GM21717 (cell line): Measurements from ENCODE around the gene GNE.
"Not testable (repeated sequence)": the region's sequence is repeated elsewhere in the genome, so short reads cannot be mapped to it uniquely, and the experiment has no call there.

ENCODE experiments used
- ATAC-seq: cut with Tn5 transposase; IDR thresholded peaks from one replicate; pipeline ENCODE4 v1.9.1; 2021; ENCODE audit warnings: mild to moderate bottlenecking, moderate library complexity; ENCODE audit not compliant: unreplicated experiment

GNE gene

DNA sequence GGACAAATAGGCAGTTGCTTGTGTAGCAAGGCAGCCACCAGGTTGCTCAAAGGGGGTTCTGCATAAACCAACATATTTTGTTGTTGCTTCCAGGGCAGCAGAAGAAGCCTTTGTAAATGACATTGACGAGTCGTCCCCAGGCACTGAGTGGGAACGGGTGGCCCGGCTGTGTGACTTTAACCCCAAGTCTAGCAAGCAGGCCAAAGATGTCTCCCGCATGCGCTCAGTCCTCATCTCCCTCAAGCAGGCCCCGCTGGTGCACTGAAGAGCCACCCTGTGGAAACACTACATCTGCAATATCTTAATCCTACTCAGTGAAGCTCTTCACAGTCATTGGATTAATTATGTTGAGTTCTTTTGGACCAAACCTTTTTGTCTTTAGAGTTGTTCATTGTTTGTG lies 46.7 kb downstream of the GNE start:
- ATAC-seq = no peak

DNA sequence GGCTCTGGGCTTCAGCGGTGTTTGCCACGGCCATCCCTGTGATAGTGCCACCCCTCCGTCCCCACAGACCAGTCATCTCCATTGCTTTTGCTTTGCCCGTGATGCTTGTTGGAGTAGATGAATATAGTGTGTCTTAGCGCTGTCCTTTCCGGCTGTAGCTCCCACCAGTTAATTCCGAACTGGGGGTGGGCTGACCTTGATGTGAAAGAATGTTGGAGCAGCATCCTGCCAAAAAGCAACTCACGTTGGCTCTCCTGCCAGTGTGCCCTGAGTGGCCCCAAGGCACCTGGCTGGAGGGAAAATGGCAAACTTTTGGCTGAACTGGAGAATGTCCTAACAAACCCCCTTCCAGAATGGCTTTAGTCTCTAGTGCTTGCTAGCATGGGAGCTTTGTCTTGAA lies 47.5 kb downstream of the GNE start:
- no peak for ATAC-seq

DNA sequence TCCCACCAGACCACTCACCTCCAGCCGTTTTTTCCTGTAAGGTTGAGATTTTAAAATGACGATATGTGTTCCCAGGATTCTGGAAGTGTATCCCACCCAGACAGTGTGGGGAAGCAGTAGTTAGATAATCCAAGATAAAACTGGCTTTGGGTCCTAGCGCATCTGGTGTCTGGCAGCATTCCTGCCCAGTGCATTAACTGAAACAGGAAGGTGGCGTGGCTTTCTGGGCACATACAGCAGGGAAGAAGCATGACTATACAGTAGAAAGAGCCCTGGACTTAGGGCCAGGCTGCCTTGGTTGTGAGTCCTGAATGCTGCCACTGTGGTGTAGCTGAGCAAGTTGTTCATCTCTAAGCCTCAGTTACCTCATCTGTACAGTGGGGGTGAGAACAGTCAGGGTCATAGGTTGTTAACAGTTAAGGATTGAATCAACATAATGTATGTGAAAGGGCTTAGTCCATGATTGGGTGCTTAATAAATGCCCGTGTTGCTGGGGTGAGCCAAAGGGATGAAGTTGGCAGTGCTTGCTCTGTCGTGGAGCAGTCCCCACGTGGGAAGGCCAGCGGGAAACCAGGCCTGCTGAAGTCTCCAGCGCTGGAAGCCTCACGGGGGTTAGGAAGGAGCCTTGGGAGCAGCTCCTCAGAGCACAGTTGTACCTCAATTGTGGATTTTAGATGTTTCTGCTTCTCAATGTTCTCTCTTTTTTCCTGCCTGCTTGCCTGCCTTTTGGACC lies 49.6 kb downstream of the GNE start:
- no peak for ATAC-seq

DNA sequence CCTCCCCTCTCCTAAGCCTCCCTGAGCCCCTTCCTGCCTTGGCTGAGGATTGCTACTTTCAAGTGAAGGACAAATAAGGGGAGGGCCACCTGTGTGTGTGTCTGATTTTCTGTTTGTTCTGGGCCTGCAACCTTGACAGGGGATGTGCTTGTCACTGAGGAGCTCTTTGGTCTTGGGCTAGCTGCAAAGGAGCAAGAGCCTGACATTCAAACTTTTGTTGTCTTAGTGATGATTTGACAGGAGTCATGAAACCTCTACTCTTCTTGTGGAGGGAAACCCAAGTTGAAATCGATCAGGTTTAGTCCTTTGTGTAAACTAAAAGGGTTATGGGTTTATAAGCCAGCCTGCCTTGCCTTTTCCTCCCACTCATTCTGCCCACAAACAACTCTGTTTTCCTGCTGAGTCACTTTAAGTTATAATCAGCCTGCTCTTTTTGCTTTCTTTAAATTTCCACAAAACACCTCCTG lies 50.7 kb downstream of the GNE start:
- ATAC-seq = no peak

DNA sequence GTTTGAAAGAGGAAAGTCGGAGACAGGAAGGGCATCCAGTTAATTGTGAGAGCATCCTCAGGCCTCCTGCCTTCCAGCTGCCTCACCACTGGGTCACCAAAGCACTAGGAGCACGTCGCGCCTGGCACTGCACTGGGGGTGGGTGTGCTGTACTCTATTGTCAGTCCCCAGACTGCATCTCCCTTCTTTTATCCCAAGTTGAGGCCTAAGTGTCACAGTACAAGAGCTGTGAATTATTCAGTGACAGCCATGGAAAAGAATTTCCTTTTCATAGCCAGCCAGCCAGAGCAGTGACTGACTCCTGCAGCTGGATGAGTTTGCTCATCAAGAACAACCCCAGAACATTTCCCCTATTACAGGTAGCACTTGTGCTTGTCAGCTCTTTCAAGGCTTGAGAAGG lies 51.2 kb downstream of the GNE start:
- no peak for ATAC-seq

DNA sequence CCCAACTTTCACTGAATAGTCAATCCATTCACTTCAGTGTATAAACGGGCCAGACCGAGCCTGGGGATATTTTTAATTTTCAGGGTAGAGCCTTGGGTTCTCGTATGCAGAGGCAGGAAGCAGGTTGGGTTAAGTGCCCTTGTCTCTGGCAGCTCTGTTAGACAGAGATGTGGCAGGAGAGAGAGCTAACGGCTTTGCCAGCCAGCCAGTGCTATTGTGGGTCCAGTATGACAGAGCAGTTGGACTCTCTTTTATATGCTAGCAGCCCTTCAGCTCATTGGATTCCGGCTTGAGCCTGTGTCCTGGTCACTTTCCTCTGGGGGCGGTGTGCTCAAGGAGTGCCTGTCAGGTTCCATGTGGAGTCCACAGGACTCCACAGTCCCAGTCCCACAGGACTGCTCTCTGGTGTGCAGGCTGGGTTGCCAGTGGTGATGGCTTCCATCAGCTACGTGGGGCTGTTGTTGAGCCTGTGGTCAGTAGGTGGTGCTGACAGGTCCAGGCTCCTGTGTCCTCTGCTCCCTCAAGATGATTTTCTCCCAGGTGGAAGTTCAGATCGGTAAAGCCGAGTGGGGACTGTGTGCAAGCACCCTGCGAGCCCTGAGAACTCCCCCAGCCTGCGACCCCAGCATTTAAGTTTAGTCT lies 53.2 kb downstream of the GNE start:
- ATAC-seq = no peak

DNA sequence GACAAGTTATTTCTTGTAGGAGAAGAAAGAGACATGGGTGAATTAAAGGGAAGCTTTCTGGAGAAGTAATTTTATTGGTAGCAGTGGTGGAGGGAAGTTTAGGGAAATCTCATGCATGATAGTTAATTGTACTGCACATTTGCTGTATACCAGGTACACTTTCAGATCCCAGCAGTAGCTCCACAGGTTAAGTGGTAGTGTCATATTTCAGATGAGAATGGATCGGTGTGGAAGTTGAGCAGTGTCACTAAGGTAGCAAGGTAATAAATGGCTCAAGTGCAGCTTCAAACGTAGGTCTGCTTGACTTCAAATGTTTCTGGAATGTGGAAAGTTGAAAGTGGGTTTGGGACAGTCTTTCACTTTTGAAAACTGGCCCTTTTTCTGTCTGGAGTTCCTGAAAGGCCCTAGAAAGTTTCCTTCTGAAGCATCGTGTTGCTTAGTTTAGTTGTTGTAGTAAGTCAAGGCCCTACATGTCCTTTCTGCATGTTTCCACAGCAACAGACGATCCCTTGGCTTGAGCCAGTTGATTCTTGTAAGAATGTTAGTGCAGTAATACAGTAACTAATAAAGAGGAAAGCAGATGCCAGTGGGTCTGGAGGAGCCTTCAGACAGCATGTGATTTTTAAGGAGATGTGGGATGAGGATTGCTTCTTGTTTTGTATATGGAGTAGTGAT lies 63.8 kb downstream of the GNE start:
- no peak for ATAC-seq

DNA sequence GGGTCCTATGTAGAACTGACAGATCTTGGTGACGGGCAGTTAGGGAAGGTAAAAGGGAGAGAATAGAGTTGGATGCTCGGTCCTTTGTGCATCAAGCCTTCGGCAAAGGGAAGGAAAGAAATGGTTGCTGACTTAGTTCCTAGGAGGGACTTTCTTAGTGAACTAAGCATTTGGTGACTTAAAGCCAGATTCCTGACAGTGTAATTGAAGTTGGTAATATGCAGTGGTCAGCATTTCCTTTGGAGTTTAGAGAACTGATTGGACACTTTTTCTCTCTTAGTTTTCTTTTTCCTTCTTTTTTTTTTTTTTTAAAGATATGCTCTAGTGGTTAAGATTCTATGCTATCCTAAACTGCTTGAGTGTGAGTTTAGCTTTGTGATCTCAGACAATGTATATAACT lies 65.2 kb downstream of the GNE start:
- no peak for ATAC-seq

DNA sequence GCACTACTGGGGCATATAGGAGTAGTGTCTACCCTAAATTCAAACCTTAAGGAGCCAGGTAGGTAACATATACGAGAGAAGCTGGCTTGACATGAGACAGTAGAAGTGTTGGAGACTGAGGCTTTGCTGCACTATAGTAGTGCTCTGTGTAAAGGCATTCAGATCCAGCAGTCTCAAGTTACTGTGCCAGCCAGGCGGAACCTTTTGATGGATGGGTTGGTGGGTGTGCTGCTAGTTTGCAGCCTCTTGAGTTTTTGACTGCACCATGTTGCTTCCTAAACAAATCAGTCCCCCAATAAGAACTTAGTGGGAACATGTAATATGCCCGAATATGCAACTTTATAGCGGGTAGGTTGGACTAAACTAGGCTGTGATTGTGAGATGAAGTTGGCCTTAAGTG lies 66.1 kb downstream of the GNE start:
- ATAC-seq = no peak

DNA sequence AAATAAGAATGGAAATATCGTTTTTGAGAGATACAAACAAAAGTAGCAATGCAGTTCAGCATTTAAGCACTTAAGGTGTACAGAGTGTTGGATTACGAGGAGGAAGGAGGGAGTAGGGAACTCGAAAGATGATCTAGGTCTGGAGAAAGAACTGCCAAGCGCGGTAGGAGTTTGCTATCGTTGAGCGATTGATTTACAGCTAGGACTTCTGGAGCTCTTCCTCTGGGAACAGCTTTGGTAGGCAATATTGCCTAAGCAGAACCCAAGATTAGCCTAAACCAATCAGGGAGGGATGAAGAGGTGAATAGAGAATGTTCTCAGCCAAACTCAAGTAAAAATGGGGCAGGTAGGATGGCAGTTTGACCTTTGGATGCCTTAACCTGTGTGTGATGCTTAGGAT lies 66.6 kb downstream of the GNE start:
- no peak for ATAC-seq

DNA sequence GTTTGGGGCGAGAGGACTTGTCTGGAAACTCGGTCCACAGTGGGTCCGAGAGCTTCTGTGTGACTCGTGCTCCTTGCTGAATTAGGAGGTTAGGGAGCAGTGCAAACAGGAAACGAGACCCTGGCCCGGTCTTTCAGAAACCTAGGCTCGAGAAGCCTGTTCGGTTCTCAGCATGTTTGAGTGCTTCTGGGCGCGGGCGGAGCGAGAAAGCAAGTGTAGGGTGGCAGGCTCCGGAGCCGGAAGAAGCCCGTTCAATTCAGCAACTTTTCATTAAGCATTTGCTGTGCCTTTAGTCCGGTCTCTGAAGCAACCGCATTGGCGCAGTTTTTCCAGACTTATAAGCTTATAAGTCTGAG lies 67.0 kb downstream of the GNE start:
- ATAC-seq = no peak

DNA sequence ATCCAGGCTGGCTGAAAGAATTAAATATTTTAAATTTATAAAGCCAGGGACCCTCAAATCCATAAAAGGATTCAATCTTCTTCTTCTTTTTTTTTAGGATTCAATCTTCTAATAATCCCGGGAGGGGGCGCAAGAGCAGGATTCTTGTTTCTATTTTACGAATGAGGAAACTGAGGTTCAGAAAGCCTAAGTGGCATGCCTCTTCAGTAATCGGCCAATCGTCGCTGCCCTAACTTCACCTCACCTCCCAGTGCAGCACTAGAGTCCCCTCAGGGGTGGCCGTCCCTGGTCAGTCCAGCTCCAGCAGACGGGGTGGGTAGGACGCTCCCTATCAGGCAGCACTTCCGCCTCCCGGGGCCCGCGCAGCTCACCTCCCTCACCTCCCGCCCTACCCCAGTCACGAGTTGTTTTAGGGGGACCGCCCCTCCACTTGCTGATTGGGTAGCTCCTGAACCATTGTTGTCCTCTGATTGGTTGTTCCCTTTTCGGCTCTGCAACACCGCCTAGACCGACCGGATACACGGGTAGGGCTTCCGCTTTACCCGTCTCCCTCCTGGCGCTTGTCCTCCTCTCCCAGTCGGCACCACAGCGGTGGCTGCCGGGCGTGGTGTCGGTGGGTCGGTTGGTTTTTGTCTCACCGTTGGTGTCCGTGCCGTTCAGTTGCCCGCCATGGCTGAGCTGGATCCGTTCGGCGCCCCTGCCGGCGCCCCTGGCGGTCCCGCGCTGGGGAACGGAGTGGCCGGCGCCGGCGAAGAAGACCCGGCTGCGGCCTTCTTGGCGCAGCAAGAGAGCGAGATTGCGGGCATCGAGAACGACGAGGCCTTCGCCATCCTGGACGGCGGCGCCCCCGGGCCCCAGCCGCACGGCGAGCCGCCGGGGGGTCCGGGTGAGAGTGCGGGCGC lies 67.6 kb downstream of the GNE start, which contains the start of gene CLTA:
TSS of gene CLTA (plus strand) at position 534 of the 902 bp plus-strand sequence. CDS start at position 670, 136 bp downstream.
- ATAC-seq = peak; percentile 94

DNA sequence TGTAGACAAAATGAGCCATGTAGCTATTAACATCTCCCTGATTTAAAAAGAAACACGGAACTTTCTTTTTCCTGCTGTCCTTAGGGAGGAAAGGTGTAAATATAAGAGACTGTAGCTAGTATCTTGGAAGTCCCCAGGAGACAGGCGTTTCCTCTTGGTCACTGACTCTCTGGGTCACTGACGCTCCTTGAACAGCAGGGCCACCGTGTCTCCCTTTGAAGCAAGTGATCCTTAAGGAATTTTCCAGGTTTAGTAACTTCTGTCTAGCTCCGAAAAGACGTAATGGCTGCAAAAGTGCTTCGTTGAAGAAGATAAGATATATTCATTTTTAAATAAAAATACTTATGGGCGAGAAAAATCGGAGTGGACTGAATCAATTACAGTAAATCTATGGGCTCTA lies 68.3 kb downstream of the GNE start:
- ATAC-seq = no peak

DNA sequence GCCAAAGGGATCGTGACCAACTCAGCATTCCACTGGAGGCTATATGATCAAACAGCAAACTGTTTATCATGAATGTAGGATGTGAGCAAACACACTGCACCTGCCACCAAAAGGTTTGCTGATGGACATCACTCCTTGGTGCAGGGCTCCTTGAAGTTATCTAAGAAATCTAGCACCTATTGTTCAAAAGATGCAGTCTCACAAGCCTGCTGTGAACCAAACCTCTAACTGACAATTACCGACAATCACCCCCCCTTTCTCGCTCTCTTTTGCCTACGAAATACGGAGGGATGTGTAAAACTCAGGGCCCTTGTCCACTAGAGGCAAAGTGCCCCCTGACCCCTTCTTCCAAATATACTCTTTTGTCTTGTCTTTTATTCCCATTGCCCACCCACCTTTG lies 70.0 kb downstream of the GNE start:
- ATAC-seq = no peak

DNA sequence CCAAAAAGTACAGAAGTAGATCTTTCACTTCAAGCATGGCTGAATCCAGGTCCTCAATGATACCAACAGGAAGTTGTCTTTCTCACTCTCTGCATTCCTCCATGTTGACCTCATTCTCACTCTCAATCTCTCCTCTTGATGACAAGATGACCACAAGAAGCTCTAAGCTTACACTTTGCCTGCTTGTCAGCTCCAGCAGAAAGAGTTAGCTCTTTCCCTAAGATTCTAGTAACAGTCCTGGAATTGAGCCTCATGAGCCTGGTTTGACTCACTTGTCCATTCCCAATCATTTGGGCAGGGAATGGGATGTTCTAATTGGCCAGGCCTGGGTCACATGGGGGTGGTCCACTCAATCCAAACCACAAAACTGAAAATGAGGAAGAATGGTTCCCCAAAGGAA lies 70.8 kb downstream of the GNE start:
- ATAC-seq = no peak

DNA sequence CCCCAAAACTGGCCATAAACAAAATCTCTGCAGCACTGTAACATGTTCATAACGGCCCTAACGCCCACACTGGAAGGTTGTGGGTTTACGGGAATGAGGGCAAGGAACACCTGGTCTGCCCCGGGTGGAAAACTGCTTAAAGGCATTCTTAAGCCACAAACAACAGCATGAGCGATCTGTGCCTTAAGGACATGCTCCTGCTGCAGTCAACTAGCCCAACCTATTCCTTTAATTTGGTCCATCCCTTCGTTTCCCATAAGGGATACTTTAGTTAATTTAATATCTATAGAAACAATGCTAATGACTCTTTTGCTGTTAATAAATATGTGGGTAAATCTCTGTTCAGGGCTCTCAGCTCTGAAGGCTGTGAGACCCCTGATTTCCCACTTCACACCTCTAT lies 78.0 kb downstream of the GNE start:
- not testable (repeated sequence) for ATAC-seq

DNA sequence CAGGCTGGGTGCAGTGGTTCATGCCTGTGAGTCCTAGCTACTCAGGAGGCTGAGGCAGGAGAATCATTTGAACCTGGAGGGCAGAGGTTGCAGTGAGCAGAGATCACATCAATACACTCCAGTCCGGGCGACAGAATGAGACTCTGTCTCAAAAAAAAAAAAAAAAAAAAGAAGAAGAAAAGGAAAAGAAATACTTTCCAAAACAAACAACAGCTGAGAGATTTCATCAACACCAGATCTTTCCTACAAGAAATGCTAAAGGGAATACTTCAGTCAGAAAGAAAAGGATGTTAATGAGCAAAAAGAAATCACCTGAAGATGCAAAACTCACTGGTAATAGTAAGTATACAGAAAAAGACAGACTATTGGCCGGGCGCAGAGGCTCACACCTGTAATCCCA lies 80.7 kb downstream of the GNE start:
- no peak for ATAC-seq

DNA sequence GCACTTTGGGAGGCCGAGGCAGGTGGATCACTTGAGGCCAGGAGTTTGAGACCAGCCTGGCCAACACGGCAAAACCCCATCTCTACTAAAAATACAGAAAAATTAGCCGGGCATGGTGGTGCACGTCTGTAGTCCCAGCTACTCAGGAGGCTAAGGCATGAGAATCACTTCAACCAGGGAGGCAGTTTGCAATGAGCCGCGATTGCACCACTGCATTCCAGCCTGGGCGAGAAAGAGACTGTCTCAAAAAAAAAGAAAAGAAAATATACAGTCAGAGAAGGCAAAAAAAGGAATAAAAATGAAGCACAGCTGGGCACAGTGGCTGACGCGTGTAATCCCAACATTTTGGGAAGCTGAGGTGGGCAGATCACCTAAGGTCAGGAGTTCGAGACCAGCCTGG lies 81.8 kb downstream of the GNE start:
- not testable (repeated sequence) for ATAC-seq

DNA sequence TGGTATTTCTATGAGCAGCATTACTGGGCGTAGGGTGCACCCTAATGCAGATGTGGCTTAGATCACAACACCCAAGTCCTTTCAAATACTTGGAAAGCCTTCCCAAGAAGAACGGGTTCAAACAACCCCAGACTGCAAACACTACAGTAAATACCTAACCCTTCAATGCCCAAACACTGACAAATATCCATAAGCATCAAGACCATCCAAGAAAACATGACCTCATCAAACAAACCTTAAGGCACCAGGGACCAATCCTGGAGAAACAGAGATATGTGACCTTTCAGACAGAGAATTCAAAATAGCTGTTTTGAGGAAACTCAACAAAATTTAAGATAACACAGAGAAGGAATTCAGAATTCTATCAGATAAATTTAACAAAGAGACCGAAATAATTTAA lies 83.0 kb downstream of the GNE start:
- ATAC-seq = not testable (repeated sequence)

DNA sequence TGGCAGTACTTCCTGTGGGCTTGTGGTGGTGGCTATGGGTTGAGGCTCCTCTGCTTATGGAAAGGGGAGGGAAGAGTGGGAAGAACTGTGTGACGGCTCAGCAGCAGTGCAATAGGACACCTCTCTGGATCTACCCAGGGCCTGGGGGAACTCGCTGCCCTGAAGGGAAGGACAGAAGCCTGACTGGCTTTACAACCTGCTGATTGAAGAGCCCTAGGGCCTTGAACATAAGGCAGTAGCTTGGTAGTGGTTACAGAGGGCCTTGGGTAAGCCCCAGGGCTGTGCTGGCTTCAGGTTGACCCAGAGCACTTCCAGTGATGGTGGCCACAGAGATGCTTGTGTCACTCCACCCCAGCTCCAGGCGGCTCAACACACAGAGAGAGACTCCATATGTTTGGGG lies 83.5 kb downstream of the GNE start:
- ATAC-seq = no peak

DNA sequence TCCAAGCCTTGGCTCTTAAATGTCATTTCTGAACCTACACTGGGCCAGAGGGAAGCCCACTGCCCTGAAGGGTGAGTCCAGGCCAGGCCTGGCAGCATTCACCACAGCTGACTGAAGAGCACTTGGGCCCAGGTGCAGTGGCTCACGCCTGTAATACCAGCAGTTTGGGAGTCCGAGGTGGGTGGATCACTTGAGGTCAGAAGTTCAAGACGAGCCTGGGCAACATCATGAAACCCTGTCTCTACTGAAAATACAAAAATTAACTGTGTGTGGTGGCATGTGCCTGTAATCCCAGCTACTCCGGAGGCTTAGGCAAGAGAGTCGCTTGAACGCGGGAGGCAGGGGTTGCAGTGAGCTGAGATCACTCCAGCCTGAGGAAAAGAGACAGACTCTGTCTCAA lies 84.0 kb downstream of the GNE start:
- no peak for ATAC-seq
